Endothelial cell of umbilical vein (primary cell): Measurements from ENCODE around the gene WDR27. TPM values are rescaled to one million over a fixed set of nuclear protein-coding genes. Genes with fewer than 3 reads are reported as not detected.

Experiments
- BruUV-seq: library from RNA; stranded (reverse); fragments of 400-500 nt; replicated peaks from 2 replicates; lab custom pipeline; 2021; lab: Mats Ljungman, UMichigan
- CTCF ChIA-PET: fragments of 300-600, 350-600 bp; sonication (Branson Sonifier 250); formaldehyde crosslinking; loops from one replicate; lab custom pipeline; 2021; ENCODE audit warnings: antibody characterized with exemption, inconsistent platforms; lab: Charles Lee
- POLR2A ChIA-PET: fragments of 300-600, 350-600 bp; sonication (Branson Sonifier 250); formaldehyde crosslinking; loops from one replicate; lab custom pipeline; 2021; ENCODE audit warnings: antibody characterized with exemption, inconsistent platforms; lab: Charles Lee
- DNase-seq: peaks from one replicate; pipeline ENCODE4 v3.0.0-alpha.2; 2011; ENCODE audit warnings: low read depth, low spot score
- FAIRE-seq: peaks from 2 replicates; lab custom pipeline; 2011; peaks lifted over from hg19 to GRCh38; lab: Jason Lieb, UNC
- H2AFZ ChIP-seq: 2 replicates; pipeline ENCODE4 v1.6.0; 2012; ENCODE audit warnings: low read depth, low read length, control low read depth, inconsistent platforms
- H3K27ac ChIP-seq: 2 replicates; pipeline ENCODE4 v1.5.1; 2011; ENCODE audit warnings: low read depth, mild to moderate bottlenecking, control low read depth, low read length, moderate library complexity; ENCODE audit not compliant: insufficient read depth
- H3K27me3 ChIP-seq, 2 experiments: 2 replicates each; pipeline versions ENCODE4 v1.6.0 to v1.6.1; 2011; ENCODE audit warnings: low read length in 2 of 2, mixed read lengths in 1 of 2; ENCODE audit not compliant: control insufficient read depth in 2 of 2, insufficient read depth in 2 of 2
- H3K36me3 ChIP-seq, 2 experiments: 2 replicates in 1 of 2; 3 replicates in 1 of 2; pipeline ENCODE4 v1.5.1; 2011; ENCODE audit warnings: low read length in 2 of 2, mild to moderate bottlenecking in 1 of 2, moderate library complexity in 1 of 2; ENCODE audit not compliant: control insufficient read depth in 2 of 2, insufficient read depth in 2 of 2; ENCODE audit errors: extremely low read depth in 1 of 2
- H3K4me1 ChIP-seq: 3 replicates; pipeline ENCODE4 v1.5.1; 2011; ENCODE audit warnings: mild to moderate bottlenecking, low read length; ENCODE audit not compliant: control insufficient read depth, insufficient read depth; ENCODE audit errors: extremely low read depth
- H3K4me2 ChIP-seq: 2 replicates; pipeline ENCODE4 v1.6.1; 2011; ENCODE audit warnings: low read length, control low read depth, mixed read lengths; ENCODE audit not compliant: insufficient read depth
- H3K4me3 ChIP-seq, 3 experiments: fragments of 200-600 bp in 1 of 3; sonication (generic), shearing (Covaris generic) in 1 of 3; replicated peaks in 1 of 3; 2 replicates each; pipeline ENCODE4 v1.5.1; 2011 to 2016; ENCODE audit warnings: control low read depth in 3 of 3, low read length in 3 of 3, mild to moderate bottlenecking in 2 of 3, inconsistent platforms in 1 of 3, low read depth in 1 of 3, moderate library complexity in 1 of 3; ENCODE audit not compliant: insufficient read depth in 1 of 3
- H3K79me2 ChIP-seq: 2 replicates; pipeline ENCODE4 v1.6.0; 2012; ENCODE audit warnings: low read length, inconsistent platforms; ENCODE audit not compliant: control insufficient read depth, insufficient read depth
- H3K9ac ChIP-seq: replicated peaks from 2 replicates; pipeline ENCODE3; 2011; ENCODE audit warnings: low read length, control low read depth; ENCODE audit not compliant: insufficient read depth; ENCODE audit errors: extremely low read depth
- H3K9me1 ChIP-seq: replicated peaks from 3 replicates; pipeline ENCODE4 v1.6.0; 2011; ENCODE audit warnings: mild to moderate bottlenecking, low read length; ENCODE audit not compliant: control insufficient read depth, insufficient read depth; ENCODE audit errors: extremely low read depth
- H3K9me3 ChIP-seq: replicated peaks from 2 replicates; pipeline ENCODE4 v1.5.1; 2012; ENCODE audit warnings: low read length, inconsistent platforms; ENCODE audit not compliant: control insufficient read depth, insufficient read depth
- H4K20me1 ChIP-seq: replicated peaks from 2 replicates; pipeline ENCODE3; 2011; ENCODE audit warnings: mild to moderate bottlenecking, low read length; ENCODE audit not compliant: control insufficient read depth, insufficient read depth; ENCODE audit errors: extremely low read depth
- EZH2 ChIP-seq: IDR thresholded peaks from 2 replicates; pipeline ENCODE4 v1.6.1; 2012; ENCODE audit warnings: borderline replicate concordance, low read depth, mild to moderate bottlenecking, moderate library complexity, low read length, inconsistent platforms; ENCODE audit not compliant: severe bottlenecking
- FOS ChIP-seq: IDR thresholded peaks from 2 replicates; pipeline ENCODE4 v1.6.1; 2011; ENCODE audit warnings: mild to moderate bottlenecking, low read length, moderate library complexity, borderline replicate concordance; ENCODE audit not compliant: insufficient read depth
- JUN ChIP-seq: IDR thresholded peaks from 2 replicates; pipeline ENCODE4 v1.6.1; 2011; ENCODE audit warnings: borderline replicate concordance, low read depth; ENCODE audit not compliant: insufficient read length, insufficient read depth
- MYC ChIP-seq: IDR thresholded peaks from one replicate; pipeline ENCODE4 v1.6.1; 2011; ENCODE audit warnings: mild to moderate bottlenecking, low read depth, low read length
- POLR2A ChIP-seq: IDR thresholded peaks from 2 replicates; pipeline ENCODE4 v1.6.1; 2012; ENCODE audit warnings: low read depth, mild to moderate bottlenecking, control low read depth, low read length
- POLR2AphosphoS5 ChIP-seq: IDR thresholded peaks from 2 replicates; pipeline ENCODE4 v1.6.1; 2012; ENCODE audit warnings: low read depth, mild to moderate bottlenecking, control low read depth, low read length, moderate library complexity; ENCODE audit not compliant: insufficient read depth
- dilution Hi-C: fragments of 300-500 bp; cut with MboI; formaldehyde crosslinking; loops from one replicate; pipeline ENCODE4 v1.15.0; 2019; ENCODE audit warnings: low sequenced_read_pairs; ENCODE audit not compliant: extremely low pct_ligation_motif_present
- intact Hi-C: fragments of 100-400 bp; cut with micrococcal nuclease; formaldehyde crosslinking; loops from one replicate; pipeline ENCODE4 v1.10.0; 2022
- polyA plus RNA-seq, 4 experiments: library from polyadenylated mRNA; depleted of rRNA in 3 of 4; stranded (reverse) in 3 of 4; unstranded in 1 of 4; fragments of >200 nt; gene quantifications; 2 replicates each; pipeline versions ENCODE4 v1.2.1 to v1.2.3, GENCODE V29; 2011 to 2012; ENCODE audit warnings: missing spikeins in 1 of 4
- total RNA-seq: library from RNA; stranded (reverse); gene quantifications from 2 replicates; pipeline ENCODE4 v1.2.3, GENCODE V29; 2021
- TF ChIP-seq, protein P1 (sequence below), 2 donors: IDR thresholded peaks; 1 replicate in 1 of 2; 2 replicates in 1 of 2; pipeline ENCODE4 v1.5.1; 2011; ENCODE audit warnings: low read length in 2 of 2, mild to moderate bottlenecking in 2 of 2, moderate library complexity in 2 of 2, control low read depth in 1 of 2, inconsistent platforms in 1 of 2, low read depth in 1 of 2; ENCODE audit not compliant: insufficient read depth in 1 of 2; ENCODE audit errors: extremely low read depth in 1 of 2

WDR27 gene
- total and polyA plus RNA-seq, 2 donors (not counting 3 experiments of a cell fraction or from before 2014, with no cell fraction given), result 60.1 to 69.7 TPM

DNA sequence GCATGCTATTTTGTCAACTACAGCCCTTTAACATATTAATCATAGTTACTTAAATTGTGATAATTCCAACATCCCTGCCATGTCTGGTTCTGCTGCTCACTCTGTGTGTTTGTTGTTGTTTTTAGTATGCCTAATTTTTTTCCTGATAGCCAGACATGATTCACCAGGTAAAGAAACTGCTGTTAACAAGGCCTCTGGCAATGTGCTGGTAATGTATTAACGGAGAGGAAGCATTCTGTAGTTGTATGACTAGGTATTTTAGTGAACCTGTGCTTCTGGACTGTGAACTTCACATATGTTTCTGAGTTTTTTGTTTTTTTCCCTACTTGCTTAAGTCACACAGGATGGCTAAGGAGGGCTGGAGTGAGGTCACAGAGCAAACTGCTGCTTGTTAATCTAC lies 44.7 kb upstream of the WDR27 start:
- H4K20me1 ChIP-seq, result no peaks in the 10 kb centered on the region
- no peak overlapping the region for H3K9ac ChIP-seq
- no peaks in the 10 kb centered on the region for H3K9me1 ChIP-seq
- POLR2A ChIA-PET, result no interaction called here
- no peaks in the 10 kb centered on the region for H3K36me3 ChIP-seq
- H3K4me2 ChIP-seq, result no peak overlapping the region
- intact Hi-C loops (no loop called here), dilution Hi-C loops (no loop called here)
- no peaks in the 10 kb centered on the region for H3K9me3 ChIP-seq
- peaks cover 11% of the 10 kb centered on the region for H3K79me2 ChIP-seq
- H3K27ac ChIP-seq, result no peak overlapping the region
- no peak overlapping the region for H3K4me3 ChIP-seq
- no peak for DNase-seq
- FAIRE-seq, result no peak
- peaks cover 7% of the 10 kb centered on the region for H3K4me1 ChIP-seq
- H2AFZ ChIP-seq, result no peak overlapping the region
- CTCF ChIA-PET, result interaction anchor here (1.0 to 1.2 kb wide), 2 partner anchors 15 to 234 kb away, joined by 3 to 5 read pairs; no protein-coding TSS in a partner anchor
- no TSS peak for BruUV-seq
- H3K27me3 ChIP-seq, result no peaks in the 10 kb centered on the region
- TF ChIP-seq, protein P1, sequence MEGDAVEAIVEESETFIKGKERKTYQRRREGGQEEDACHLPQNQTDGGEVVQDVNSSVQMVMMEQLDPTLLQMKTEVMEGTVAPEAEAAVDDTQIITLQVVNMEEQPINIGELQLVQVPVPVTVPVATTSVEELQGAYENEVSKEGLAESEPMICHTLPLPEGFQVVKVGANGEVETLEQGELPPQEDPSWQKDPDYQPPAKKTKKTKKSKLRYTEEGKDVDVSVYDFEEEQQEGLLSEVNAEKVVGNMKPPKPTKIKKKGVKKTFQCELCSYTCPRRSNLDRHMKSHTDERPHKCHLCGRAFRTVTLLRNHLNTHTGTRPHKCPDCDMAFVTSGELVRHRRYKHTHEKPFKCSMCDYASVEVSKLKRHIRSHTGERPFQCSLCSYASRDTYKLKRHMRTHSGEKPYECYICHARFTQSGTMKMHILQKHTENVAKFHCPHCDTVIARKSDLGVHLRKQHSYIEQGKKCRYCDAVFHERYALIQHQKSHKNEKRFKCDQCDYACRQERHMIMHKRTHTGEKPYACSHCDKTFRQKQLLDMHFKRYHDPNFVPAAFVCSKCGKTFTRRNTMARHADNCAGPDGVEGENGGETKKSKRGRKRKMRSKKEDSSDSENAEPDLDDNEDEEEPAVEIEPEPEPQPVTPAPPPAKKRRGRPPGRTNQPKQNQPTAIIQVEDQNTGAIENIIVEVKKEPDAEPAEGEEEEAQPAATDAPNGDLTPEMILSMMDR (IDR thresholded peaks at IDR 0.05; ENCODE audit: extremely low read depth in 1 of 2, insufficient read depth in 1 of 2, low read depth in 1 of 2, low read length in 2 of 2), result no peak
- TF ChIP-seq EZH2 (no peak), POLR2A (no peak)

DNA sequence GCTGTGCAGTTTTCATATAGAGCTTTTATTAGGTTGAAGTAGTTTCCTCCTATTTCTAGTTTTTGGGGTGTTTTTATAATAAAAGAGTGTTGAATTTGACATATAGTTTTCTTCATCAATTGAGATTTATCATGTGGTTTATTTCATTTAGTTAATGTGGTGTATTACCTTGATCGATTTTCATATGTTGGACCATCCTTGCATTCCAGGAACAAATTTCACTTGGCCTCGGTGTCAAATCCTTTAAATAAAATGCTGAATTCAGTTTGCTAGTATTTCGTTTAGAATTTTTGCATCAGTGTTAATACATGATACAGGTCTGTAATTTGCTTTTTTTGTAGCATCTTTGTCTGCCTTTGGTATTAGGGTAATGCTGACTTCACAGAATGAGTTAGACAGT lies 43.6 kb upstream of the WDR27 start:
- H2AFZ ChIP-seq, result no peak overlapping the region
- intact Hi-C loops, result no loop called here
- no peaks in the 10 kb centered on the region for H3K27me3 ChIP-seq
- DNase-seq, result no peak
- no peak overlapping the region for H3K9ac ChIP-seq
- peaks cover 5% of the 10 kb centered on the region for H3K79me2 ChIP-seq
- no peak overlapping the region for H3K4me3 ChIP-seq
- no peak overlapping the region for H3K4me2 ChIP-seq
- FAIRE-seq, result no peak
- ChIA-PET CTCF (interaction anchor here (1.5 kb wide), 1 partner anchor 20 kb away, joined by 3 read pairs; no protein-coding TSS in a partner anchor), POLR2A (no interaction called here)
- no peaks in the 10 kb centered on the region for H3K9me3 ChIP-seq
- no peaks in the 10 kb centered on the region for H3K36me3 ChIP-seq
- H3K4me1 ChIP-seq, result peaks cover 4% of the 10 kb centered on the region
- no TSS peak for BruUV-seq
- no peaks in the 10 kb centered on the region for H3K9me1 ChIP-seq
- TF ChIP-seq, protein P1 (IDR thresholded peaks at IDR 0.05; ENCODE audit: extremely low read depth in 1 of 2, insufficient read depth in 1 of 2, low read depth in 1 of 2, low read length in 2 of 2), result no peak
- no peak for TF ChIP-seq EZH2
- no peak for TF ChIP-seq POLR2AphosphoS5
- no peak for TF ChIP-seq MYC
- no peak for TF ChIP-seq FOS
- no peak for TF ChIP-seq JUN
- H4K20me1 ChIP-seq, result no peaks in the 10 kb centered on the region
- no peak overlapping the region for H3K27ac ChIP-seq
- dilution Hi-C loops, result no loop called here
